K562 (cell line): Measurements from ENCODE around the gene SCG3. TPM values are rescaled to one million over a fixed set of nuclear protein-coding genes. Genes with fewer than 3 reads are reported as not detected.

ENCODE experiments used
- BRD4 ChIP-seq: fragments of 200-600 bp; sonication (generic); IDR thresholded peaks from 2 replicates; pipeline ENCODE4 v1.6.1; 2017; ENCODE audit warnings: inconsistent platforms
- CAMTA2 ChIP-seq: fragments of 250-450 bp; sonication (Bioruptor Pico); conservative IDR thresholded peaks from 2 replicates; pipeline ENCODE4 v1.5.1; 2022
- DIDO1 ChIP-seq: fragments of 450-650 bp; IDR thresholded peaks from 2 replicates; pipeline ENCODE4 v1.6.1; 2016; ENCODE audit warnings: low read depth, missing biosample characterization, missing genetic modification characterization
- IRF1 ChIP-seq: sonication (generic); formaldehyde crosslinking; IDR thresholded peaks from 2 replicates; pipeline ENCODE4 v1.8.0; 2022; ENCODE audit warnings: missing genetic modification reagents, mild to moderate bottlenecking, borderline replicate concordance
- MNT ChIP-seq, 2 experiments: fragments of 450-650 bp; conservative IDR thresholded peaks; 2 replicates each; pipeline ENCODE4 v1.6.1; 2017; ENCODE audit warnings: mild to moderate bottlenecking in 2 of 2, moderate library complexity in 2 of 2
- PHB ChIP-seq: fragments of 250-450 bp; sonication (Bioruptor Pico); IDR thresholded peaks from 2 replicates; pipeline ENCODE4 v1.5.0; 2021
- PKNOX1 ChIP-seq: fragments of 450-650 bp; IDR thresholded peaks from 2 replicates; pipeline ENCODE4 v1.6.1; 2016
- SMARCA4 ChIP-seq: fragments of 450-650 bp; IDR thresholded peaks from 2 replicates; pipeline ENCODE4 v1.6.1; 2016
- SMARCE1 ChIP-seq: fragments of 450-650 bp; IDR thresholded peaks from 2 replicates; pipeline ENCODE4 v1.7.1; 2016; ENCODE audit warnings: mild to moderate bottlenecking
- SRF ChIP-seq, 2 experiments: fragments of 250-450, 450-650 bp in 1 of 2; sonication (Bioruptor Pico) in 1 of 2; sonication (generic) in 1 of 2; formaldehyde crosslinking; IDR thresholded peaks; 2 replicates each; pipeline versions ENCODE4 v1.5.0 to v1.5.1; 2020 to 2022; ENCODE audit warnings: mild to moderate bottlenecking in 1 of 2, missing genetic modification reagents in 1 of 2
- TBL1XR1 ChIP-seq, 2 experiments: IDR thresholded peaks; 2 replicates each; pipeline ENCODE4 v1.6.1; 2012; ENCODE audit warnings: improper control_type of control experiment in 2 of 2, low read length in 2 of 2, mild to moderate bottlenecking in 1 of 2
- ZBTB11 ChIP-seq, 3 experiments: fragments of 200-800 bp in 1 of 3; fragments of 250-450 bp in 1 of 3; fragments of 450-650 bp in 1 of 3; sonication (Bioruptor Pico) in 1 of 3; sonication (Bioruptor generic) in 1 of 3; formaldehyde crosslinking in 1 of 3; IDR thresholded peaks; 2 replicates each; pipeline versions ENCODE4 v1.6.1 to v1.8.0; 2016 to 2022; ENCODE audit warnings: mild to moderate bottlenecking in 2 of 3, missing genetic modification characterization in 2 of 3, missing compliant biosample characterization in 1 of 3, moderate library complexity in 1 of 3
- ZMIZ1 ChIP-seq, 2 experiments: fragments of 150-350 bp in 1 of 2; IDR thresholded peaks; 2 replicates each; pipeline ENCODE4 v1.6.1; 2012 to 2016; ENCODE audit warnings: low read depth in 2 of 2, low read length in 2 of 2, mild to moderate bottlenecking in 1 of 2, moderate library complexity in 1 of 2
- ZNF124 ChIP-seq: sonication (generic); formaldehyde crosslinking; IDR thresholded peaks from 2 replicates; pipeline ENCODE4 v1.8.1; 2022; ENCODE audit warnings: missing genetic modification reagents
- ZNF232 ChIP-seq: sonication (generic); formaldehyde crosslinking; IDR thresholded peaks from 2 replicates; pipeline ENCODE4 v1.8.0; 2022; ENCODE audit warnings: mild to moderate bottlenecking, missing genetic modification reagents
- ZNF764 ChIP-seq: fragments of 250-450 bp; sonication (Bioruptor Pico); IDR thresholded peaks from 2 replicates; pipeline ENCODE4 v1.4.0; 2020; ENCODE audit warnings: low read depth, mild to moderate bottlenecking, moderate library complexity
- polyA plus RNA-seq, 8 experiments: library from polyadenylated mRNA; depleted of rRNA in 4 of 8; stranded (reverse) in 5 of 8; unstranded in 3 of 8; fragments of >200 nt; fragmentation: Nextera tagmentation in 2 of 8; fragmentation: Illumina TruSeq in 1 of 8; extraction: Ambion mirVana in 2 of 8; extraction: Trizol in 1 of 8; gene quantifications; 2 replicates each; pipeline versions ENCODE4 v1.2.1 to v1.2.3, GENCODE V29; 2011 to 2014; ENCODE audit warnings: inconsistent platforms in 1 of 8, missing spikeins in 1 of 8
- total RNA-seq, 7 experiments: library from RNA; depleted of rRNA in 6 of 7; stranded (reverse); fragments of >200 nt in 6 of 7; fragmentation: Illumina TruSeq in 2 of 7; extraction: Trizol in 2 of 7; gene quantifications; 2 replicates each; pipeline versions ENCODE4 v1.2.1 to v1.2.3, GENCODE V29; 2011 to 2021; ENCODE audit warnings: low replicate concordance in 1 of 7

Gene SCG3
- total and polyA plus RNA-seq, 9 of the 15 experiments (the other 6 are each of a cell fraction or from before 2014, with no cell fraction given) = 13.0 to 43.8 (median 21.0) TPM

GRCh38 chr15:51697163-51697562 is 15.9 kb downstream of the SCG3 start (continued):
- TF ChIP-seq MNT (conservative IDR thresholded peaks at IDR 0.05) = no peak
- no peak for TF ChIP-seq TBL1XR1 (IDR thresholded peaks at IDR 0.05; ENCODE audit: low read length in 2 of 2)
- peak; percentile 86; the same call in 1 of the 2 replicates for TF ChIP-seq SMARCE1
- TF ChIP-seq ZNF232 (CRISPR knock-in tag) = no peak
- TF ChIP-seq SMARCA4 = peak; percentile 74
- TF ChIP-seq IRF1 = no peak
- TF ChIP-seq CAMTA2 (CRISPR knock-in tag) = no peak
- TF ChIP-seq DIDO1 (tag) = no peak
- TF ChIP-seq ZNF764 (CRISPR knock-in tag) = no peak
- 0 out of 4 replicates have a peak, but pooled peaks of 1 of the 2 experiments have one; percentile 49 for TF ChIP-seq ZMIZ1 (IDR thresholded peaks at IDR 0.05; ENCODE audit: low read depth in 2 of 2, low read length in 2 of 2)
- no peak for TF ChIP-seq SRF (CRISPR knock-in tag; IDR thresholded peaks at IDR 0.05)
- TF ChIP-seq PKNOX1 = peak; percentile 46; the same call in 1 of the 2 replicates
- TF ChIP-seq BRD4 = no peak
- no peak for TF ChIP-seq ZBTB11 (CRISPR knock-in tag; IDR thresholded peaks at IDR 0.05)
- TF ChIP-seq ZNF124 (CRISPR knock-in tag) = no peak
- TF ChIP-seq PHB (CRISPR knock-in tag) = no peak
